Inflammatory macrophage treated with lipopolysaccharide for 1 hour (primary cell): Measurements from ENCODE around the gene CARD14.
A peak's percentile ranks its signal among the peaks of the same experiment; 100 is the strongest.

Experiments
- DNase-seq, 2 donors: peaks; one replicate each; pipeline ENCODE4 v3.0.0-alpha.2; 2020 to 2022

The CARD14 gene

DNA sequence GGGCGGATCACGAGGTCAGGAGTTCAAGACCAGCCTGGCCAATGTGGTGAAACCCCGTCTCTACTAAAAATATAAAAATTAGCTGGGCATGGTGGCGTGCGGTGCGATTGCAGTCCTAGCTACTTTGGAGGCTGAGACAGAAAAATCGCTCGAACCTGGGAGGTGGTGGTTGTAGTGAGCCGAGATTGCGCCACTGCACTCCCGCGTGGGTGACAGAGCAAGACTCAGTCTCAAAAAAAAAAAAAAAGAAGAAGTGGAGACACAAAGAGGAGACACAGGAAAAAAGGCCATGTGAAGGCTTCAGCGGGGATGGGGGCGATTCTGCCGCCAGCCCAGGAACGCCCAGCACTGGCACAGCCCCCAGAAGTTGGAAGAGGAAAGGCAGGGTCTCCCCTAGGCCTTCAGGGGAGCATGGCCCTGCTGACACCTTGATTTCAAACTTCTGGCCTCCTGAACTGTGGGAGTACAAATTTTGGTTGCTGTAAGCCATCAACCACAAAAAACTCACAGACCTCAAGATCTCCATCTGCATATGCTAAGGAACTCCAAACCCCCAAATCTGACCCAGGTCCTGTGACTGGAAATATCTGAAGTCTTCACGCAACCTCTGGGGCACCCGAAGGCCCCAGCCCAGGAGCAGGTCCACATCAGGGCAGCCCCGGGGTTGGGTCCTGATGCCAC is 43.3 kb downstream of the CARD14 start:
- DNase-seq = peak; percentile 80 to 83

- no peak for DNase-seq
Observed at GRCh38 chr17:80213643-80213975, 43.8 kb downstream of the CARD14 start.

DNA sequence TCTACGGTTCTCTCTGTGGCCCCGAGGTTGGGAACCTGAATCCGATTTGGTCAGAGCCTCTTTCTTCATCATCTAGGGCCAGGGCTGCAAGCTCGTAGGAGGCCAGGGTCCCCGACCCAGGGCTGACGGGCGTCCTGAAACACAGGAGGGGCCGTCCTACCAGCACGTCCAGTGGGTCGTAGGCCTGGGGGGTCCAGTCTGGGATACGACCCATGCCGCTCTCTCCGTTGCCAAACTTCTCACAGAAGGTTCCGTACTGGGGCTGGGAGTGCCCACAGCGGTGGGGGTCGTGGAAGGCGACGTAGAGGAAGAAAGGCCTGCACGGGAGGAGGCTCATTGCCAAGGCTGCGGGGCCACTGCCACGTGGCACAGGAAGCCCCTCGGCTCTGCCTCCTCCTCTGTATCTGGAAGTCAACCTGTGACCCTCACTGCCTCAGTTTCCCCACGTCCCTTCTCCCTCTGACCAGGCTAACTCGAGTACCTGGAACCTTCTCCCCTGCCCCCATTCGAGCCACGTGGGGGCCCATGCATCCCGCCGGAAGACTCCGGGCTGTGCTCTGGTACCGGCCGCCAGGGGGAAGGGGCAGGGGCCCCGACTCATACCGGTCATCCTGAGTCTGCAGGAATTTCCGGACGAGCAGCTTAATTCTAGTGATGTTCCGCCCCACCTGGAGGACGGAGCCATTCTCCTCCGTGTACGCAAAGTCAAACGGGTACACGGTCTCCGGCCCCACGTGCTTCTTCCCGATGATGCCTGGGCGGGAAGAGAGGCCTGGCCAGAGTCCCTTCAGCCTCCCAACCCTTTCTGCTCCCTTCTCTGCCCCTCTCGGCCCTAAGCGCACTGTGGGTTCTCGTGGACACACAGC is 44.4 kb downstream of the CARD14 start:
- DNase-seq = no peak

- DNase-seq = no peak
Observed at GRCh38 chr17:80214878-80215210, 45.0 kb downstream of the CARD14 start.

DNA sequence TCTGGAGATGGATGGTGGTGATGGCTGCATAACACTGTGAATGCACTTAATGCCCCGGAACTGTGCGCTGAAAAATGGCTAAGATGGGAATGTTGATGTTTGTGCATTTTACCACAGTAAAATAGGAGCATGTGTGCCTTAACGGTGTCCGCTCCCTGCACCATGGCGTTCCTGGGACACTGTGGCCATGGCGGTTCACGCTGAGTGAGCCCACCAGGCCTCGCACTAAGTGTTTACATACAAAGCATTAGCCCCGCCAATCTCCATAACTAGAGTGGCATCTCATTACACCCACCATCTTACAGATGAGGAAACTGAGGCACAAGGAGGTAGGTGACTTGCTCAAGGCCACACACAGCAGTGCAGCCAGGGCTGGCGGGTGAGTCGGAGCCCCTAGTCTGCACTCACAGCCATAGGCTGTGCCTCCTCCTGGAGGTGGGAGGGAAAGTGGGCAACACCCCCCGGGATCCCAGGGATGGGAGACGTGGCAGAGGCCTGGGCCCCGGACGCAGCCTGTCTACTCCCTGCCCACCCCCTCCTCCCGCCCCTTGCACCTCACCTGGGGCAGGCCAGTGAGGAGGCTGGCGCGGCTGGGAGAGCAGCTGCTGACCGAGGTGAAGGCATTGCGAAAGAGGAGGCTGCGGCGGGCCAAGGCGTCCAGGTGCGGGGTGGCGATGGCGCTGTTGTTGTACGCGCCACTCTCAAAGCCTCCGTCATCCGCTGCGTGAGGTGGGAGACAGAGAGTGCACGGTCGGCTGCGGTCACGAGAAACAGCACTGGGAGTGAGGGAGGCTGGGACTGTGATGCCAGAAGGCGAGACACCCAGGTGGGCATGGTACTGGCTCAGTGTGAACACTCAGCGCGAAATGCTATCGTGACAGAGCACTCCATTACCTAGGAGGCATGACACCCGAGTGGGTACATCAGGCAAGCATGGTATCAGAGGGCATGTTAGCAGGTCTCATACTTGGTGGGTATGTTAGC is 46.9 kb downstream of the CARD14 start:
- DNase-seq = no peak

DNA sequence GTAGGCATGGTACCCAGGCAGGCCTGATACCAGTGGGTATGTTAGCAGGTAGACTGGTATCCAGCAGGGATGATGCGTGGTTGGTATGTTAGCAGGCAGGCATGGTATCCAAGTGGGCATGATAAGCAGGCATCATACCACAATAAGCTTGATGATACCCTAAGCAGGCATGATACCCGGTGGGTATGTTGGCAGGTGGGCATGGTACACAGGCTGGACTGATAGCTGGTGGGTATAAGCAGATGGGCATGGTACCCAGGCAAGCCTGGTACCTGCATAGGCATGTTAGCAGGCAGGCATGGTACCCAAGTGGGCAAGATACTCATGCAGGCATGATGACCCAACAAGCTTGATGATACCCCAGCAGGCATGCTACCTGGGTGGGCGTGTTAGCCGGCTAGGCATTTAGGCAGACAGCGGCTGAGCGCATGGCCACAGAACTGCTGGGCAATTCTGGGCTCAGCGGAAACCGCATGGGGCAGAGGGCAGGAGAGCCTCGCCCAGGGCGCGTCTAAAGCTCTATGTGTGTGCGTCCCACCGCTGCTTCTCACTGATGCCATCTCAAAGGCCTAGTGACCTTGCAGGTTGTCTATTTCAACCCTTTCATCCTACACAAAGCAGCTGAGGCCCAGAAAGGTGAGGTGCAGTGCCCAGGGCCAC is 48.0 kb downstream of the CARD14 start:
- no peak for DNase-seq

- DNase-seq = no peak
Observed at GRCh38 chr17:80218391-80218790, 48.6 kb downstream of the CARD14 start.

DNA sequence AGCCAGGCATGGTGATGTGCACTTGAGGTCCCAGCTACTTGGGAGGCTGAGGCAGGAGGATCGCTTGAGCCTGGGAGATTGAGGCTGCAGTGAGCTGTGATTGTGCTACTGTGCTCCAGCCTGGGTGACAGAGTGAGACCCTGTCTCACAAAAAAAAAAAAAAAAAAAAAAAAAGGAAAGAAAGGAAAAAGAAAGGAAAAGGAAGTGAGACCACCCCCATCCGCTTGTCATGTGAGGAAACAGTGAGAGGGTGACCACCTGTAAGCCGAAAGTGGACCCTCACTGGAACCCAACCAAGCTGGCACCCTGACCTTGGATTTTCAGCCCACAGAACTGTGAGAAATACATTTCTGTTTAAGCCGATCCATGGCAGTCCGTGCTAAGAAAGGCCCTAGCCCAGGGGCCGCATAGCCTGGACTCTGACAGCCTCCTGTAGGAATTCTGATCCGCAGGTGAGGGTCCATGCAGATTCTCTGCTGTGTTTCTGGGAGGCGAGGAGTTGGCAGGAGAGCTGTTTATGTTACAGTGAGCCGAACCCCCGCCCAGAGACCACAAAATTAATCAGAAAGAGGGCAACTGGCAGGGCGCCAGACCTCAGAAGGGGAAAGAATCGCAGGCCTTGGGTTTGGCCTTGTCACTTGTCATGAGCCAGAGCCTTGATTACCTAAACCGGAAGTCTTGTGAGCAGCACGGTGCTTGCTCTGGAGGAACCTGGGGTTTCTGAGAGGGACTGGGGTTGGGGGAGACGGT is 49.4 kb downstream of the CARD14 start:
- peak; percentile 94 for DNase-seq

DNA sequence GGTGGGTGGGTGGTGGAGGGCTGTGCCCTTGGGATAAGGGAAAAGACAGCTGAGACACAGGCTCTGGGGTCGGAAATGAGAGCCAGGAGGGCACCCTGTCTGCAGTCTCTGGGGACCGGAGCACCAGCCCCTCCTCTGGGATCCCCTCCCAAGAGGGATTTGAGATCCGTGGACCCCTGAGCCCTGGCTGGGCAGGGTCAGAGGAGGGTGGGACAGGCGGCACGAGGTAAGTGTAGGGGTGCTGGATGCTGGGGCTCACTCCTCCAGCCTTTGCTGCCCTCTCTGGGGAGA is 49.9 kb downstream of the CARD14 start:
- no peak for DNase-seq

GRCh38 chr17:80220054-80220735 is 50.4 kb downstream of the CARD14 start, which contains the start of the genes SGSH and SLC26A11:
Gene SGSH (minus strand): TSS chr17:80220333. CDS start chr17:80220313, 20 bp downstream.
Gene SLC26A11 (plus strand): TSS chr17:80220427. CDS start chr17:80221561, 1,134 bp downstream.
- DNase-seq = peak; percentile 55 to 66

- no peak for DNase-seq
Observed at GRCh38 chr17:80220736-80221215, 50.9 kb downstream of the CARD14 start.

DNA sequence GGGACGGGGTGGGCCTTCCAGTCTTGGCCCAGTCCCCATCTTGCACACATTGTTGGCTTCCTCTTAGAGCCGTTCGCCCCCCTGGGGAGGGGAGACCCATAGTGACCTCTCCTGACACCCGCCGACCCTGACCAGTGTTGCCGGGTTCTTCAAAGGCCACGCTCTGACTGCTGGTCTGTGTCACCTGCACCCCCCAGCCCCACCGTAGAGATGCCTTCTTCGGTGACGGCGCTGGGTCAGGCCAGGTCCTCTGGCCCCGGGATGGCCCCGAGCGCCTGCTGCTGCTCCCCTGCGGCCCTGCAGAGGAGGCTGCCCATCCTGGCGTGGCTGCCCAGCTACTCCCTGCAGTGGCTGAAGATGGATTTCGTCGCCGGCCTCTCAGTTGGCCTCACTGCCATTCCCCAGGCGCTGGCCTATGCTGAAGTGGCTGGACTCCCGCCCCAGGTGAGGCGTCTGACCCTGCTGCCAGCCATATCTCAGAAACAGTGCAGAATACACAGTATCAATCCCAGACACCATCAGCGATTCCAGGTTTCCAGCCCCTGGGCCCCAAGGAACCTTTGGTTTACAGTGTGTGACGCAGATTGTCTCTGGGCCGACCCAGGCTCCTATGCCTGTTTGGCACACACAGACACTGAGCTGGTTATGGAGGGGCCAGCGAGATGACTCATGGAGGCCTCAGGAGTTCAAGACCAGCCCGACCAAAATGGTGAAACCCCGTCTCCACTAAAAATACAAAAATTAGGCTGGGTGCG is 51.7 kb downstream of the CARD14 start:
- no peak for DNase-seq

- DNase-seq = no peak
Observed at GRCh38 chr17:80222376-80223141, 52.7 kb downstream of the CARD14 start.

DNA sequence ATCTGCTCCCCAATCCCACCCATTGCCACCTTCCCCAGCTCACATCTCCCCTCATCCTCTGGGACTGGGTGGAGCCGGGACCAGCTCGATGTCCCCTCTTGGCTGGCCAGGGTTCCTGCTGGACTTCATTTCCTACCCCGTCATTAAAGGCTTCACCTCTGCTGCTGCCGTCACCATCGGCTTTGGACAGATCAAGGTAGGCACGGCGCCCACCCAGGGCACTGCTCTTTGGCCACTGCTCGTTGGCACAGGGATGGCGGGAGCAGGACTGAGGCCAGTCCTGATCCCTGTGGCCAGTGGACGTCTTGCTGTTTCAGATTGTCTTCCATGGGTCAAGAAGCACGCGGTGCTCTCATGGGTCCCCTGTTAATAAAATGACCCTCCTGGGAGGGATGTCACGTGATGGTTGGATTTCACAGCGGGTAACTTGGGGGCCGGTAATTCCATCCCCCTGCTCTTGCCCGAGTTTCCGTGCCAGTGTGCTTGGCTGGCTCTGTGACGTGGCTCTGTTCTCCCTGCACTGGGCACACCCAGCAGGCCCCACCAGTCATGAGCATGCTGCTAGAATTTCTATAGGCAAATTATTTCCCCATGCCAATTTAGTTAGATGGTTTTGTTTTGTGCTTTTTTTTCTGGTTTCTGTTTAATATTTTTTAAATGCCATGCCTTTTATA is 53.4 kb downstream of the CARD14 start:
- no peak for DNase-seq

- DNase-seq = no peak
Observed at GRCh38 chr17:80223838-80224497, 54.1 kb downstream of the CARD14 start.

- DNase-seq = no peak
Observed at GRCh38 chr17:80224683-80225082, 54.9 kb downstream of the CARD14 start.

GRCh38 chr17:80225230-80225629 is 55.4 kb downstream of the CARD14 start:
- no peak for DNase-seq

DNA sequence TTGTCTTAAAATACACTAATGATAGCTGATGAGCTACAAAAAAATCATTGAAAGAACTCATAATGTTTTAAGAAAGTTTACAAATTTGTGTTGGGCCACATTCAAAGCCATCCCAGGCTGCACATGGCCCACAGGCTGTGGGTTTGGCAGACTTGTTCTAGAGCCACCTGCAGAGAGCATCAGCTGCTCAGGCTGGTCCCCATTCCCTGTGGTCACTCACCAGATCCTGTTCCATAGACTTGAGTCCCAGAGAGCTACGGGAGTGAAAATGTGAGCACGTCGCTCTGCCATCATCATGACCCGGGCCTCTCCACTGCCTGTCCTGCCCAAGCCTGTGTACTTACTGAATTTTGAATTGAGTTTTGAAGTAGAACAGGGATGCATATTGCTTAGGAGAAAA is 57.3 kb downstream of the CARD14 start:
- no peak for DNase-seq

DNA sequence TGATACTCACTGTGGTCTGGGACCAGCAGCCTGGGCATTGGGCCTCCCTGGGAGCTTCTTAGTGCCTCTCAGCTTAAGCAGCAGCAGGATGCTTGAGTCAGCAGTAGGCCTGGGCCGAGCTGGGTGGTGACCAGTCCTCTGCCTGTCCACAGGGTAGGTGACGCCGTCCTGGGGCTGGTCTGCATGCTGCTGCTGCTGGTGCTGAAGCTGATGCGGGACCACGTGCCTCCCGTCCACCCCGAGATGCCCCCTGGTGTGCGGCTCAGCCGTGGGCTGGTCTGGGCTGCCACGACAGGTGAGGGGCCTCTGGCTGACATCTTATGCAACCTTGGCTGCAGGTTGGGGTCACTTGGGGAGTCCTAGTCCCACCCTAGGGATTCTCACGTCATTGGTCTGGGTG is 57.8 kb downstream of the CARD14 start:
- no peak for DNase-seq
